Retinal pigment epithelial cell (primary cell): ENCODE results near the gene TFPI.

Experiments
- DNase-seq: peaks from one replicate; pipeline ENCODE4 v3.0.0-alpha.2; 2010; ENCODE audit warnings: low read depth
- H3K4me3 ChIP-seq: 2 replicates; pipeline ENCODE4 v1.5.1; 2011; ENCODE audit warnings: mild to moderate bottlenecking, low read length, control low read depth, moderate library complexity
- CTCF ChIP-seq: conservative IDR thresholded peaks from 2 replicates; pipeline ENCODE4 v1.5.1; 2011; ENCODE audit warnings: low read depth, low read length, control low read depth, inconsistent platforms

The TFPI gene

DNA sequence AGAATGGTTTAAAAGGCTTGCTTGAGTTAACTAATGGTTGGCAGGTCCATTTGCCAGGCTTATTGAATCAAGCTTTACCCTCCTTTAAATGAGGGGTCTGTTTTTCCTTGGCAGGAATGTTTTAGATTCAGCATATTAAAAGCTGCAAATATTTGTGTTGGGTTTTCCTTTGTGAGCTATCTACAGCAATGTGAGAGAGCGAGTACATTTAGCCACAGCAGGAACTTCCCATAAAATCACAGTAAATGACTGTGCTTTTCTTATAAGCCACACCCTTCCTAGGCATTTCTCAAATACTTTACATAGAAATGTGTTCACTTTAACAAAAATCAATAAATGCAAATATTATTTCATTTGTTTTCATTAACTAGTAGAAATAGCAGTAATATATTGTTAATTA is 130.1 kb downstream of the TFPI start:
- no peak for DNase-seq

GRCh38 chr2:187422282-187422681 is 132.0 kb downstream of the TFPI start:
- no peak for TF ChIP-seq CTCF
- H3K4me3 ChIP-seq, result no peak overlapping the region
- no peak for DNase-seq

More for the DNA sequence above, 130.1 kb downstream of the TFPI start:
- H3K4me3 ChIP-seq, result no peak overlapping the region
- TF ChIP-seq CTCF, result no peak

GRCh38 chr2:187421519-187421918 is 132.7 kb downstream of the TFPI start:
- no peak for TF ChIP-seq CTCF
- no peak for DNase-seq
- H3K4me3 ChIP-seq, result no peak overlapping the region

DNA sequence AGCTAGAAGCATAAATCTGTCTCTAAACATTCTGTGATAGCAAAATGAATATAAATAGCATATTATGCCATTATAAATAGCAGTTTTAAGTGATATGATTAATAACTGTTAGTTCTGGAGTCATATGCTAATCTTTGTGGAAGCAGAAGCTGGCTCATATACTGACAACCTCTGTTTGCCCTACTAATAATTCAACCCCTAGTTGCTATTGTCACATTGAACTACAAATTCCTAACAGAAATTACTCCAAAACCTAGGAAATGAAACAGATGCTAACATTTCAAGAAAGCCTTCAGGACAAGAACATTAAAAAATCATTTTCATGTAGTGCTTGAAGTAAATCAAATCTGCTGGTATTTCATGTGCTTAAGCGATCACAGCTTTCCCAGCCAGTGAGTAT is 134.4 kb downstream of the TFPI start:
- DNase-seq, result no peak
- no peak for TF ChIP-seq CTCF
- no peak overlapping the region for H3K4me3 ChIP-seq

DNA sequence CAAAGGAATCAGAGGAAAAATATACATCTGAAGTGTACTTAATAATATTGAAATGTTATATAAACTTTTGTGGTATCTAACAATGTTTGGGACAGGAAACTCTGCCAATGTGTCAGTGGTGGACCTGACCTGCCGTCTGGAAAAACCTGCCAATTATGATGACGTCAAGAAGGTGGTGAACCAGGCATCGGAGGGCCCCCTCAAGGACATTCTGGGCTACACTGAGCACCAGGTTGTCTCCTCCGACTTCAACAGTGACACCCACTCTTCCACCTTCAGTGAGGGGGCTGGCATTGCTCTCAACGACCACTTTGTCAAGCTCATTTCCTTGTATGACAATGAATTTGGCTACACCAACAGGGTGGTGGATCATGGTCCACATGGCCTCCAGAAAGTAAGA is 138.8 kb downstream of the TFPI start:
- no peak for DNase-seq
- no peak overlapping the region for H3K4me3 ChIP-seq
- TF ChIP-seq CTCF, result no peak
